Measurements from ENCODE around the gene SPDYE2. TPM values are rescaled to one million over a fixed set of nuclear protein-coding genes. Genes with fewer than 3 reads are reported as not detected.
A peak's percentile ranks its signal among the peaks of the same experiment; 100 is the strongest.
"Not testable (repeated sequence)": the region's sequence is repeated elsewhere in the genome, so short reads cannot be mapped to it uniquely, and the experiment has no call there.

SPDYE2 gene
- total and polyA plus RNA-seq, 9 of the 15 experiments (the other 6 are each of a cell fraction or from before 2014, with no cell fraction given): 0.34 to 0.76 TPM; not detected in 7

- FAIRE-seq; CTCF ChIA-PET (ENCODE audit: low intra/inter-chr PET ratio); BruUV-seq (replicated peaks): not testable (repeated sequence)
Measured at GRCh38 chr7:102532127-102532526, 18.9 kb upstream of the SPDYE2 start.

GRCh38 chr7:102535062-102535615 is 15.9 kb upstream of the SPDYE2 start:
- FAIRE-seq; H3K36me3 ChIP-seq (ENCODE audit: control insufficient read depth, insufficient read depth, low read length); H3K4me2 ChIP-seq (ENCODE audit: insufficient read depth, low read length); H2AFZ ChIP-seq (ENCODE audit: low read depth, low read length); DNase-seq (ENCODE audit: extremely low read depth in 1 of 4, low spot score in 3 of 4); H3K9ac ChIP-seq (ENCODE audit: insufficient read depth in 1 of 2, low read depth in 2 of 2, low read length in 2 of 2); CTCF ChIA-PET (ENCODE audit: low intra/inter-chr PET ratio); intact Hi-C loops (cut with micrococcal nuclease); BruUV-seq (replicated peaks); H3K27ac ChIP-seq (ENCODE audit: extremely low read depth, low read depth, low read length); ATAC-seq; H3K4me1 ChIP-seq (replicated peaks in 1 of 2; ENCODE audit: control insufficient read depth in 2 of 2, insufficient read depth in 2 of 2, low read length in 2 of 2); H3K79me2 ChIP-seq (ENCODE audit: control insufficient read depth, insufficient read depth, low read length); in situ Hi-C loops (cut with MboI); H3K27me3 ChIP-seq (ENCODE audit: control insufficient read depth in 2 of 2, insufficient read depth in 2 of 2, low read length in 2 of 2); H3K4me3 ChIP-seq; POLR2A ChIA-PET; H3K9me3 ChIP-seq (replicated peaks; ENCODE audit: control insufficient read depth, insufficient read depth, low read depth, low read length); H3K9me1 ChIP-seq (ENCODE audit: control insufficient read depth, insufficient read depth, low read length); H4K20me1 ChIP-seq (replicated peaks; ENCODE audit: control insufficient read depth, insufficient read depth, low read length): not testable (repeated sequence)
- 57% methylated on average over 2 of the region's 8 CpGs for WGBS (ENCODE audit: insufficient coverage, low coverage, missing lambda C conversion rate)

More at GRCh38 chr7:102532127-102532526, 18.9 kb upstream of the SPDYE2 start:
- H3K4me2 ChIP-seq (ENCODE audit: insufficient read depth, low read length); H3K79me2 ChIP-seq (ENCODE audit: control insufficient read depth, insufficient read depth, low read length); H3K9ac ChIP-seq (ENCODE audit: insufficient read depth in 1 of 2, low read depth in 2 of 2, low read length in 2 of 2); H3K27ac ChIP-seq (ENCODE audit: extremely low read depth, low read depth, low read length); H4K20me1 ChIP-seq (replicated peaks; ENCODE audit: control insufficient read depth, insufficient read depth, low read length); DNase-seq (ENCODE audit: extremely low read depth in 1 of 4, low spot score in 3 of 4); H2AFZ ChIP-seq (ENCODE audit: low read depth, low read length); H3K9me3 ChIP-seq (replicated peaks; ENCODE audit: control insufficient read depth, insufficient read depth, low read depth, low read length); H3K27me3 ChIP-seq (ENCODE audit: control insufficient read depth in 2 of 2, insufficient read depth in 2 of 2, low read length in 2 of 2); H3K36me3 ChIP-seq (ENCODE audit: control insufficient read depth, insufficient read depth, low read length); POLR2A ChIA-PET; H3K9me1 ChIP-seq (ENCODE audit: control insufficient read depth, insufficient read depth, low read length); H3K4me1 ChIP-seq (replicated peaks in 1 of 2; ENCODE audit: control insufficient read depth in 2 of 2, insufficient read depth in 2 of 2, low read length in 2 of 2); intact Hi-C loops (cut with micrococcal nuclease); in situ Hi-C loops (cut with MboI); H3K4me3 ChIP-seq: not testable (repeated sequence)
- 0 out of 2 replicates have a peak, but pooled peaks have one; percentile 32 for TF ChIP-seq ZNF24 (IDR thresholded peaks at IDR 0.05)
- ATAC-seq: 0 out of 3 replicates have a peak, but pooled peaks have one; percentile 3
- 67% methylated on average over 2 of the region's 2 CpGs for WGBS (ENCODE audit: insufficient coverage, low coverage, missing lambda C conversion rate)

- H3K4me2 ChIP-seq (ENCODE audit: insufficient read depth, low read length); H3K9ac ChIP-seq (ENCODE audit: insufficient read depth in 1 of 2, low read depth in 2 of 2, low read length in 2 of 2); H3K9me1 ChIP-seq (ENCODE audit: control insufficient read depth, insufficient read depth, low read length); H2AFZ ChIP-seq (ENCODE audit: low read depth, low read length); CTCF ChIA-PET (ENCODE audit: low intra/inter-chr PET ratio); POLR2A ChIA-PET; H3K4me1 ChIP-seq (replicated peaks in 1 of 2; ENCODE audit: control insufficient read depth in 2 of 2, insufficient read depth in 2 of 2, low read length in 2 of 2); DNase-seq (ENCODE audit: extremely low read depth in 1 of 4, low spot score in 3 of 4); BruUV-seq (replicated peaks); intact Hi-C loops (cut with micrococcal nuclease); FAIRE-seq; ATAC-seq; H3K36me3 ChIP-seq (ENCODE audit: control insufficient read depth, insufficient read depth, low read length); H3K4me3 ChIP-seq; H4K20me1 ChIP-seq (replicated peaks; ENCODE audit: control insufficient read depth, insufficient read depth, low read length); H3K79me2 ChIP-seq (ENCODE audit: control insufficient read depth, insufficient read depth, low read length); H3K27me3 ChIP-seq (ENCODE audit: control insufficient read depth in 2 of 2, insufficient read depth in 2 of 2, low read length in 2 of 2); H3K9me3 ChIP-seq (replicated peaks; ENCODE audit: control insufficient read depth, insufficient read depth, low read depth, low read length); H3K27ac ChIP-seq (ENCODE audit: extremely low read depth, low read depth, low read length): not testable (repeated sequence)
- 85% methylated on average over 4 of the region's 6 CpGs for WGBS (ENCODE audit: insufficient coverage, low coverage, missing lambda C conversion rate)
- in situ Hi-C loops (cut with MboI): loop anchor here (10.0 kb wide), 1 partner anchor 104 kb away; the partner anchor contains the start of gene UPK3BL1
Measured at GRCh38 chr7:102540604-102541003, 10.4 kb upstream of the SPDYE2 start.

- WGBS (ENCODE audit: insufficient coverage, low coverage, missing lambda C conversion rate): 92% methylated on average over 4 of the region's 8 CpGs
Measured at GRCh38 chr7:102542083-102542482, 8.9 kb upstream of the SPDYE2 start.

More at GRCh38 chr7:102542083-102542482, 8.9 kb upstream of the SPDYE2 start:
- H3K79me2 ChIP-seq (ENCODE audit: control insufficient read depth, insufficient read depth, low read length); FAIRE-seq; CTCF ChIA-PET (ENCODE audit: low intra/inter-chr PET ratio); H3K9me3 ChIP-seq (replicated peaks; ENCODE audit: control insufficient read depth, insufficient read depth, low read depth, low read length); H3K27me3 ChIP-seq (ENCODE audit: control insufficient read depth in 2 of 2, insufficient read depth in 2 of 2, low read length in 2 of 2); intact Hi-C loops (cut with micrococcal nuclease); H3K4me3 ChIP-seq; H3K9me1 ChIP-seq (ENCODE audit: control insufficient read depth, insufficient read depth, low read length); H3K4me2 ChIP-seq (ENCODE audit: insufficient read depth, low read length); DNase-seq (ENCODE audit: extremely low read depth in 1 of 4, low spot score in 3 of 4); H3K36me3 ChIP-seq (ENCODE audit: control insufficient read depth, insufficient read depth, low read length); BruUV-seq (replicated peaks); H3K4me1 ChIP-seq (replicated peaks in 1 of 2; ENCODE audit: control insufficient read depth in 2 of 2, insufficient read depth in 2 of 2, low read length in 2 of 2); ATAC-seq; POLR2A ChIA-PET; H2AFZ ChIP-seq (ENCODE audit: low read depth, low read length); H3K27ac ChIP-seq (ENCODE audit: extremely low read depth, low read depth, low read length); H4K20me1 ChIP-seq (replicated peaks; ENCODE audit: control insufficient read depth, insufficient read depth, low read length); H3K9ac ChIP-seq (ENCODE audit: insufficient read depth in 1 of 2, low read depth in 2 of 2, low read length in 2 of 2): not testable (repeated sequence)
- in situ Hi-C loops (cut with MboI): loop anchor here (10.0 kb wide), 1 partner anchor 103 kb away; the partner anchor contains the start of gene UPK3BL1
